ENCODE data around the gene ITPRID2. TPM values are rescaled to one million over a fixed set of nuclear protein-coding genes. Genes with fewer than 3 reads are reported as not detected.
A peak's percentile ranks its signal among the peaks of the same experiment; 100 is the strongest.

ITPRID2 gene
- 3.7 TPM for polyA plus RNA-seq

- peaks cover 18 to 26% (median 25%) of the 10 kb centered on the region in 3 donors for H3K4me1 Mint-ChIP-seq
- H3K27ac Mint-ChIP-seq: peak within 1 kb of the TSS; percentile 30 to 90 (median 49)
- peaks cover 7% of the 10 kb centered on the region for H3K27me3 Mint-ChIP-seq
- H3K36me3 Mint-ChIP-seq: no peaks in the 10 kb centered on the region
- peak within 1 kb of the TSS; percentile 86 to 97 (median 94) for H3K4me3 Mint-ChIP-seq
- H3K9me3 Mint-ChIP-seq: no peaks in the 10 kb centered on the region
Observed at GRCh38 chr2:181891258-181891965, at the start of gene ITPRID2. Gene ITPRID2, plus strand, starts transcription at chr2:181891730. Its CDS starts 337 bp downstream, at chr2:181892067.

GRCh38 chr2:181844551-181845290 lies 46.8 kb upstream of the ITPRID2 start:
- Mint-ChIP-seq H3K4me3 (no peak overlapping the region), H3K9me3 (no peaks in the 10 kb centered on the region), H3K27ac (no peak overlapping the region), H3K36me3 (no peaks in the 10 kb centered on the region), H3K4me1 (no peaks in the 10 kb centered on the region), H3K27me3 (no peaks in the 10 kb centered on the region)

GRCh38 chr2:181846399-181847197 lies 44.9 kb upstream of the ITPRID2 start:
- Mint-ChIP-seq H3K27ac (no peak overlapping the region), H3K9me3 (no peaks in the 10 kb centered on the region), H3K4me3 (no peak overlapping the region), H3K27me3 (peaks cover 1% of the 10 kb centered on the region), H3K4me1 (peaks cover 4 to 10% (median 7%) of the 10 kb centered on the region in 3 donors), H3K36me3 (no peaks in the 10 kb centered on the region)

- no peaks in the 10 kb centered on the region for H3K36me3 Mint-ChIP-seq
- H3K27ac Mint-ChIP-seq: no peak overlapping the region
- no peak overlapping the region for H3K4me3 Mint-ChIP-seq
- peaks cover 1% of the 10 kb centered on the region for H3K27me3 Mint-ChIP-seq
- H3K4me1 Mint-ChIP-seq: peaks cover 5 to 10% (median 8%) of the 10 kb centered on the region in 3 donors
- no peaks in the 10 kb centered on the region for H3K9me3 Mint-ChIP-seq
Observed at GRCh38 chr2:181847198-181847556, 44.4 kb upstream of the ITPRID2 start.

GRCh38 chr2:181847702-181848101 lies 43.8 kb upstream of the ITPRID2 start:
- peaks cover 5 to 10% (median 8%) of the 10 kb centered on the region in 3 donors for H3K4me1 Mint-ChIP-seq
- H3K27me3 Mint-ChIP-seq: peaks cover 1% of the 10 kb centered on the region
- no peak overlapping the region for H3K27ac Mint-ChIP-seq
- no peaks in the 10 kb centered on the region for H3K36me3 Mint-ChIP-seq
- H3K4me3 Mint-ChIP-seq: no peak overlapping the region
- H3K9me3 Mint-ChIP-seq: no peaks in the 10 kb centered on the region

- no peaks in the 10 kb centered on the region for H3K9me3 Mint-ChIP-seq
- H3K36me3 Mint-ChIP-seq: no peaks in the 10 kb centered on the region
- peaks cover 5 to 10% (median 8%) of the 10 kb centered on the region in 3 donors for H3K4me1 Mint-ChIP-seq
- H3K27me3 Mint-ChIP-seq: peaks cover 1% of the 10 kb centered on the region
- H3K27ac Mint-ChIP-seq: no peak overlapping the region
- H3K4me3 Mint-ChIP-seq: no peak overlapping the region
Observed at GRCh38 chr2:181848261-181848886, 43.2 kb upstream of the ITPRID2 start.

- H3K27me3 Mint-ChIP-seq: peaks cover 1% of the 10 kb centered on the region
Observed at GRCh38 chr2:181849601-181850000, 41.9 kb upstream of the ITPRID2 start.

GRCh38 chr2:181850936-181851560 lies 40.5 kb upstream of the ITPRID2 start:
- no peaks in the 10 kb centered on the region for H3K36me3 Mint-ChIP-seq
- peaks cover 5 to 10% (median 8%) of the 10 kb centered on the region in 3 donors for H3K4me1 Mint-ChIP-seq
- no peaks in the 10 kb centered on the region for H3K9me3 Mint-ChIP-seq
- H3K27me3 Mint-ChIP-seq: peaks cover 1% of the 10 kb centered on the region
- H3K4me3 Mint-ChIP-seq: no peak overlapping the region
- H3K27ac Mint-ChIP-seq: no peak overlapping the region

More at GRCh38 chr2:181849601-181850000, 41.9 kb upstream of the ITPRID2 start:
- H3K4me3 Mint-ChIP-seq: no peak overlapping the region
- no peaks in the 10 kb centered on the region for H3K36me3 Mint-ChIP-seq
- H3K27ac Mint-ChIP-seq: peak overlapping the region in 1 of 3 donors; percentile 44
- H3K9me3 Mint-ChIP-seq: no peaks in the 10 kb centered on the region
- peaks cover 5 to 10% (median 8%) of the 10 kb centered on the region in 3 donors for H3K4me1 Mint-ChIP-seq

GRCh38 chr2:181851726-181852125 lies 39.8 kb upstream of the ITPRID2 start:
- Mint-ChIP-seq H3K4me3 (no peak overlapping the region), H3K27ac (no peak overlapping the region), H3K36me3 (no peaks in the 10 kb centered on the region), H3K27me3 (peaks cover 1% of the 10 kb centered on the region), H3K9me3 (no peaks in the 10 kb centered on the region), H3K4me1 (peaks cover 5 to 10% (median 8%) of the 10 kb centered on the region in 3 donors)

GRCh38 chr2:181853696-181854095 lies 37.8 kb upstream of the ITPRID2 start:
- Mint-ChIP-seq H3K4me1 (peaks cover 5 to 10% (median 8%) of the 10 kb centered on the region in 3 donors), H3K27ac (no peak overlapping the region), H3K36me3 (no peaks in the 10 kb centered on the region), H3K27me3 (peaks cover 1% of the 10 kb centered on the region), H3K9me3 (no peaks in the 10 kb centered on the region), H3K4me3 (no peak overlapping the region)

- no peak overlapping the region for H3K27ac Mint-ChIP-seq
- no peaks in the 10 kb centered on the region for H3K4me1 Mint-ChIP-seq
- H3K36me3 Mint-ChIP-seq: no peaks in the 10 kb centered on the region
- no peaks in the 10 kb centered on the region for H3K9me3 Mint-ChIP-seq
- H3K27me3 Mint-ChIP-seq: no peaks in the 10 kb centered on the region
- H3K4me3 Mint-ChIP-seq: no peak overlapping the region
Observed at GRCh38 chr2:181857483-181857882, 34.0 kb upstream of the ITPRID2 start.

GRCh38 chr2:181858600-181858999 lies 32.9 kb upstream of the ITPRID2 start:
- Mint-ChIP-seq H3K9me3 (no peaks in the 10 kb centered on the region), H3K36me3 (no peaks in the 10 kb centered on the region), H3K4me1 (no peaks in the 10 kb centered on the region), H3K27me3 (no peaks in the 10 kb centered on the region), H3K4me3 (no peak overlapping the region), H3K27ac (no peak overlapping the region)

- no peak overlapping the region for H3K4me3 Mint-ChIP-seq
- H3K27ac Mint-ChIP-seq: no peak overlapping the region
- no peaks in the 10 kb centered on the region for H3K27me3 Mint-ChIP-seq
- no peaks in the 10 kb centered on the region for H3K9me3 Mint-ChIP-seq
- H3K4me1 Mint-ChIP-seq: no peaks in the 10 kb centered on the region
- no peaks in the 10 kb centered on the region for H3K36me3 Mint-ChIP-seq
Observed at GRCh38 chr2:181859123-181859522, 32.4 kb upstream of the ITPRID2 start.

- H3K9me3 Mint-ChIP-seq: no peaks in the 10 kb centered on the region
- H3K27me3 Mint-ChIP-seq: no peaks in the 10 kb centered on the region
- no peaks in the 10 kb centered on the region for H3K4me1 Mint-ChIP-seq
- H3K27ac Mint-ChIP-seq: no peak overlapping the region
- no peaks in the 10 kb centered on the region for H3K36me3 Mint-ChIP-seq
- H3K4me3 Mint-ChIP-seq: no peak overlapping the region
Observed at GRCh38 chr2:181859803-181860202, 31.7 kb upstream of the ITPRID2 start.
